ENCODE data around the gene SETBP1.

- TF ChIP-seq CTCF (IDR thresholded peaks at IDR 0.05), result no peak
- TF ChIP-seq POLR2A (IDR thresholded peaks at IDR 0.05), result no peak
Observed at GRCh38 chr18:44786688-44787087, 106.0 kb downstream of the SETBP1 start.

Data from lower leg skin (tissue), 3 donors.